Measurements from ENCODE around the gene VSIR.

- TF ChIP-seq POLR2A (IDR thresholded peaks at IDR 0.05): no peak
- TF ChIP-seq CTCF (IDR thresholded peaks at IDR 0.05): no peak
Measured at GRCh38 chr10:71761541-71762113, 11.7 kb downstream of the VSIR start.
